Neural cell (in vitro differentiated cells): ENCODE data around the gene TCTN1.

ENCODE experiments used
- CTCF ChIP-seq: fragments of 450-650 bp; IDR thresholded peaks from 2 replicates; pipeline ENCODE4 v1.5.1; 2014; ENCODE audit warnings: antibody characterized with exemption, mild to moderate bottlenecking, moderate library complexity; ENCODE audit not compliant: poor library complexity, severe bottlenecking
- EP300 ChIP-seq: fragments of 450-650 bp; conservative IDR thresholded peaks from 2 replicates; pipeline ENCODE4 v1.6.1; 2014; ENCODE audit warnings: antibody characterized with exemption, mild to moderate bottlenecking, moderate library complexity; ENCODE audit not compliant: poor library complexity, severe bottlenecking
- TAF1 ChIP-seq: IDR thresholded peaks from 2 replicates; pipeline ENCODE4 v1.6.1; 2012; ENCODE audit warnings: low read depth

DNA sequence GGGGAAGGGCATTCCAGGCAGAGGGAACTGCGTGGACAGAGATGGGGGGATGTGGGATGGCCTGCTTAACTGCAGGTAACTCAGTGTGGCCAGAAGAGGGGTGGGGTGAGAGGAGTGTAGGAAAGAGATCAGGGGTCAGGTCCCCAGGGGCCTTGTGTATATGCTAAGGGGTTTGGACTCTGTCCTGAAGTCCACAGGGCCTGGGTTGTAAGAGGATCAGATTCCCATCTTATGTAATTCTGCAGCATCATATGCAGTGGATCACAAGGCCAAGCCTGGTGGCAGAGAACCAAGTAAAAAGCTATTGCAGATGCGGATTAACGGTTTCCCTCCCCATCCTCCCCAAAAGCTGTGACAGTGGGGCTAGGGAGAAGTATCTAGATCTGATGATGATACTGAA lies 8.7 kb downstream of the TCTN1 start:
- TF ChIP-seq TAF1, result no peak
- TF ChIP-seq EP300, result no peak
- TF ChIP-seq CTCF, result no peak
